Hematopoietic multipotent progenitor cell treated with erythropoietin and hydrocortisone succinate and interleukin-3 and kit ligand, for 15 days (in vitro differentiated cells): ENCODE results near the gene NT5DC2.

Experiments
- DNase-seq: peaks from one replicate; pipeline ENCODE4 v3.0.0-alpha.2; 2015; ENCODE audit warnings: low spot score

The NT5DC2 gene

GRCh38 chr3:52487788-52488691 is 45.6 kb downstream of the NT5DC2 start:
- no peak for DNase-seq

GRCh38 chr3:52487050-52487787 is 46.4 kb downstream of the NT5DC2 start:
- no peak for DNase-seq

GRCh38 chr3:52484680-52485461 is 48.8 kb downstream of the NT5DC2 start:
- no peak for DNase-seq

- DNase-seq: no peak
Observed at GRCh38 chr3:52483577-52484381, 49.9 kb downstream of the NT5DC2 start.

- DNase-seq: no peak
Observed at GRCh38 chr3:52483081-52483480, 50.6 kb downstream of the NT5DC2 start.

- DNase-seq: no peak
Observed at GRCh38 chr3:52481819-52482521, 51.7 kb downstream of the NT5DC2 start.

GRCh38 chr3:52480768-52481715 is 52.6 kb downstream of the NT5DC2 start:
- DNase-seq: no peak

- no peak for DNase-seq
Observed at GRCh38 chr3:52479877-52480575, 53.6 kb downstream of the NT5DC2 start.

- no peak for DNase-seq
Observed at GRCh38 chr3:52479037-52479876, 54.4 kb downstream of the NT5DC2 start.

- no peak for DNase-seq
Observed at GRCh38 chr3:52477796-52478095, 55.9 kb downstream of the NT5DC2 start.

GRCh38 chr3:52477076-52477795 is 56.4 kb downstream of the NT5DC2 start:
- no peak for DNase-seq
